ENCODE measurements around the gene MSL3. TPM values are rescaled to one million over a fixed set of nuclear protein-coding genes. Genes with fewer than 3 reads are reported as not detected.

The MSL3 gene
- total RNA-seq, 4 donors from 2014 or later, result 19.4 to 30.4 (median 27.3) TPM

- H3K36me3 ChIP-seq, result no peaks in the 10 kb centered on the region
- no peaks in the 10 kb centered on the region for H3K9me3 ChIP-seq
- H3K4me1 ChIP-seq, result no peaks in the 10 kb centered on the region
- 63 to 72% methylated on average over 2 of the region's 2 CpGs for WGBS, 2 donors
- TF ChIP-seq CTCF (IDR thresholded peaks at IDR 0.05) (no peak), POLR2A (IDR thresholded peaks at IDR 0.05) (no peak), EP300 (IDR thresholded peaks at IDR 0.05) (no peak)
- no peak for DNase-seq (ENCODE audit: low spot score in 2 of 2)
- no peak overlapping the region for H3K4me3 ChIP-seq
- H3K27me3 ChIP-seq, result no peaks in the 10 kb centered on the region
- H3K27ac ChIP-seq, result no peak overlapping the region
Observed at GRCh38 chrX:11728556-11728955, 29.5 kb upstream of the MSL3 start.

- H3K4me1 ChIP-seq, result no peaks in the 10 kb centered on the region
- H3K36me3 ChIP-seq, result no peaks in the 10 kb centered on the region
- no peak overlapping the region for H3K27ac ChIP-seq
- TF ChIP-seq CTCF (IDR thresholded peaks at IDR 0.05), result no peak
- no peak for TF ChIP-seq EP300 (IDR thresholded peaks at IDR 0.05)
- TF ChIP-seq POLR2A (IDR thresholded peaks at IDR 0.05), result no peak
- no peak for DNase-seq (ENCODE audit: low spot score in 2 of 2)
- H3K4me3 ChIP-seq, result no peak overlapping the region
- no peaks in the 10 kb centered on the region for H3K27me3 ChIP-seq
- no peaks in the 10 kb centered on the region for H3K9me3 ChIP-seq
- 70 to 74% methylated on average over 1 of the region's 1 CpG for WGBS, 2 donors
Observed at GRCh38 chrX:11733614-11734013, 24.4 kb upstream of the MSL3 start.

GRCh38 chrX:11739776-11740175, 18.3 kb upstream of the MSL3 start:
- WGBS, 2 donors, result 72 to 86% methylated on average over 2 of the region's 2 CpGs
- H3K27me3 ChIP-seq, result no peaks in the 10 kb centered on the region
- no peak for DNase-seq (ENCODE audit: low spot score in 2 of 2)
- H3K36me3 ChIP-seq, result no peaks in the 10 kb centered on the region
- no peaks in the 10 kb centered on the region for H3K9me3 ChIP-seq
- H3K4me1 ChIP-seq, result no peaks in the 10 kb centered on the region
- no peak for TF ChIP-seq EP300 (IDR thresholded peaks at IDR 0.05)
- TF ChIP-seq CTCF (IDR thresholded peaks at IDR 0.05), result no peak
- no peak for TF ChIP-seq POLR2A (IDR thresholded peaks at IDR 0.05)
- no peak overlapping the region for H3K27ac ChIP-seq
- H3K4me3 ChIP-seq, result no peak overlapping the region

GRCh38 chrX:11740794-11741193, 17.2 kb upstream of the MSL3 start:
- DNase-seq (ENCODE audit: low spot score in 2 of 2), result no peak
- Histone ChIP-seq H3K27me3 (no peaks in the 10 kb centered on the region), H3K36me3 (no peaks in the 10 kb centered on the region), H3K9me3 (no peaks in the 10 kb centered on the region), H3K27ac (no peak overlapping the region), H3K4me3 (no peak overlapping the region), H3K4me1 (no peaks in the 10 kb centered on the region)
- WGBS, 2 donors, result 84 to 97% methylated on average over 3 of the region's 3 CpGs
- no peak for TF ChIP-seq CTCF (IDR thresholded peaks at IDR 0.05)

- H3K4me3 ChIP-seq, result no peak overlapping the region
- H3K9me3 ChIP-seq, result no peaks in the 10 kb centered on the region
- WGBS, 2 donors, result 58 to 63% methylated on average over 2 of the region's 2 CpGs
- H3K27me3 ChIP-seq, result no peaks in the 10 kb centered on the region
- DNase-seq (ENCODE audit: low spot score in 2 of 2), result no peak
- no peak for TF ChIP-seq EP300 (IDR thresholded peaks at IDR 0.05)
- TF ChIP-seq CTCF (IDR thresholded peaks at IDR 0.05), result no peak
- no peak for TF ChIP-seq POLR2A (IDR thresholded peaks at IDR 0.05)
- H3K27ac ChIP-seq, result no peak overlapping the region
- H3K4me1 ChIP-seq, result no peaks in the 10 kb centered on the region
- H3K36me3 ChIP-seq, result no peaks in the 10 kb centered on the region
Observed at GRCh38 chrX:11741574-11741973, 16.5 kb upstream of the MSL3 start.

All from tibial nerve (tissue), 4 donors.